K562 (cell line): ENCODE measurements around the gene ZNF598. TPM values are rescaled to one million over a fixed set of nuclear protein-coding genes. Genes with fewer than 3 reads are reported as not detected.
A peak's percentile ranks its signal among the peaks of the same experiment; 100 is the strongest.

Experiments used
- ATF4 ChIP-seq: fragments of 450-650 bp; formaldehyde crosslinking; IDR thresholded peaks from 2 replicates; pipeline ENCODE4 v1.4.0; 2022; ENCODE audit warnings: mild to moderate bottlenecking, moderate library complexity
- CEBPG ChIP-seq, 3 experiments: fragments of 200-800 bp in 1 of 3; sonication (Bioruptor generic) in 1 of 3; sonication (generic) in 1 of 3; formaldehyde crosslinking in 1 of 3; IDR thresholded peaks in 2 of 3; conservative IDR thresholded peaks in 1 of 3; 2 replicates each; pipeline versions ENCODE4 v1.6.1 to v1.8.0; 2016 to 2022; ENCODE audit warnings: missing compliant biosample characterization in 2 of 3, missing genetic modification characterization in 2 of 3, mild to moderate bottlenecking in 1 of 3, missing genetic modification reagents in 1 of 3
- CTBP1 ChIP-seq: fragments of 450-650 bp; IDR thresholded peaks from 2 replicates; pipeline ENCODE4 v1.6.1; 2016; ENCODE audit warnings: borderline replicate concordance
- DDX20 ChIP-seq: fragments of 450-650 bp; IDR thresholded peaks from 2 replicates; pipeline ENCODE4 v1.6.1; 2016; ENCODE audit warnings: missing genetic modification characterization, low read depth, mild to moderate bottlenecking, missing compliant biosample characterization, moderate library complexity
- ESRRA ChIP-seq: fragments of 450-650 bp; IDR thresholded peaks from 2 replicates; pipeline ENCODE4 v1.6.1; 2014; ENCODE audit warnings: low read depth, mild to moderate bottlenecking, moderate library complexity, borderline replicate concordance
- PCBP2 ChIP-seq: fragments of 200-400 bp; formaldehyde crosslinking; IDR thresholded peaks from 2 replicates; pipeline ENCODE4 v1.6.1; 2018; ENCODE audit warnings: low read length, low read depth, mild to moderate bottlenecking, moderate library complexity; ENCODE audit not compliant: poor library complexity, severe bottlenecking
- RERE ChIP-seq: sonication (generic); formaldehyde crosslinking; IDR thresholded peaks from 2 replicates; pipeline ENCODE4 v1.8.0; 2023; ENCODE audit warnings: missing genetic modification reagents, mild to moderate bottlenecking, borderline replicate concordance
- TCF15 ChIP-seq: fragments of 250-450 bp; sonication (Bioruptor Pico); IDR thresholded peaks from 2 replicates; pipeline ENCODE4 v1.8.0; 2022; ENCODE audit warnings: moderate library complexity, mild to moderate bottlenecking, inconsistent platforms
- ZBTB1 ChIP-seq: sonication (generic); formaldehyde crosslinking; IDR thresholded peaks from 2 replicates; pipeline ENCODE4 v1.8.1; 2023; ENCODE audit warnings: missing genetic modification reagents, low read depth, mild to moderate bottlenecking, borderline replicate concordance
- polyA plus RNA-seq, 8 experiments: library from polyadenylated mRNA; depleted of rRNA in 4 of 8; stranded (reverse) in 5 of 8; unstranded in 3 of 8; fragments of >200 nt; fragmentation: Nextera tagmentation in 2 of 8; fragmentation: Illumina TruSeq in 1 of 8; extraction: Ambion mirVana in 2 of 8; extraction: Trizol in 1 of 8; gene quantifications; 2 replicates each; pipeline versions ENCODE4 v1.2.1 to v1.2.3, GENCODE V29; 2011 to 2014; ENCODE audit warnings: inconsistent platforms in 1 of 8, missing spikeins in 1 of 8
- total RNA-seq, 7 experiments: library from RNA; depleted of rRNA in 6 of 7; stranded (reverse); fragments of >200 nt in 6 of 7; fragmentation: Illumina TruSeq in 2 of 7; extraction: Trizol in 2 of 7; gene quantifications; 2 replicates each; pipeline versions ENCODE4 v1.2.1 to v1.2.3, GENCODE V29; 2011 to 2021; ENCODE audit warnings: low replicate concordance in 1 of 7

Gene ZNF598
- total and polyA plus RNA-seq, 9 of the 15 experiments (the other 6 are each of a cell fraction or from before 2014, with no cell fraction given): 0.11 to 115 (median 29.6) TPM

GRCh38 chr16:1959269-1960039 lies 50.2 kb downstream of the ZNF598 start, which contains the start of gene NDUFB10 (continued):
- TF ChIP-seq RERE (no peak), CTBP1 (peak; percentile 84), DDX20 (tag) (no peak), CEBPG (CRISPR knock-in tag; IDR thresholded peaks at IDR 0.05) (no peak), CEBPG (tag; conservative IDR thresholded peaks at IDR 0.05 in 1 of 2, IDR thresholded peaks at IDR 0.05 in 1 of 2) (no peak), PCBP2 (no peak), TCF15 (CRISPR knock-in tag) (no peak), ESRRA (peak; percentile 80), ATF4 (CRISPR knock-in tag) (0 out of 2 replicates have a peak, but pooled peaks have one; percentile 4), ZBTB1 (CRISPR knock-in tag) (peak; percentile 57; the same call in 1 of the 2 replicates)
